Subcutaneous adipose tissue (tissue), 4 donors: ENCODE results near the gene COL9A3. TPM values are rescaled to one million over a fixed set of nuclear protein-coding genes. Genes with fewer than 3 reads are reported as not detected.

Experiments
- total RNA-seq, 4 donors: library from RNA; depleted of rRNA; stranded (reverse); fragments of >200 nt; gene quantifications; one replicate each; pipeline ENCODE4 v1.1.0, GENCODE V29; 2016
- TF ChIP-seq, protein P1 (sequence below): fragments of 450-650 bp; IDR thresholded peaks from one replicate; pipeline ENCODE4 v1.5.1; 2016; ENCODE audit warnings: low read depth, mild to moderate bottlenecking, control low read depth, antibody characterized with exemption, moderate library complexity

The COL9A3 gene
- total RNA-seq, 4 donors from 2014 or later, result 0.22 to 1.3 TPM; not detected in 2

DNA sequence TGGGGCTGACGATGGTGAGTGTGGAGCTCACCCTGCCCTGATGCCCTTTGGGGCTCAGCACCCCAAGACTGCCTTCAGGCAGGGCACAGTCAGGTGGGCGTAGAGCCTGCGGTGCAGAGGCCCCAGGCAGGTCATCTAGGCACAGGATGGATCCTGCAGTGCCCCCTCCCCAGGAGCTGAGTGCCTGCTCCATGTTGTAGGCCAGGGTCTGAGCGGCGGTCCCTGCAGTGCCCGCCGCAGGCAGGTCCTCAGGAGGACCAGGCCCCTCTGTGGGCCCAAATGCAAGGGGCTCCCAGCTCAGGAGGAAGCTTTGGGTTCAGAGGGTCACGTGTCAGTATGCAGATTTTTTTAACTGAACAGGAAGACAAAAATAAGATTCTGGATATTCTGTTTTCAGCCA is 17.8 kb upstream of the COL9A3 start:
- TF ChIP-seq, protein P1, sequence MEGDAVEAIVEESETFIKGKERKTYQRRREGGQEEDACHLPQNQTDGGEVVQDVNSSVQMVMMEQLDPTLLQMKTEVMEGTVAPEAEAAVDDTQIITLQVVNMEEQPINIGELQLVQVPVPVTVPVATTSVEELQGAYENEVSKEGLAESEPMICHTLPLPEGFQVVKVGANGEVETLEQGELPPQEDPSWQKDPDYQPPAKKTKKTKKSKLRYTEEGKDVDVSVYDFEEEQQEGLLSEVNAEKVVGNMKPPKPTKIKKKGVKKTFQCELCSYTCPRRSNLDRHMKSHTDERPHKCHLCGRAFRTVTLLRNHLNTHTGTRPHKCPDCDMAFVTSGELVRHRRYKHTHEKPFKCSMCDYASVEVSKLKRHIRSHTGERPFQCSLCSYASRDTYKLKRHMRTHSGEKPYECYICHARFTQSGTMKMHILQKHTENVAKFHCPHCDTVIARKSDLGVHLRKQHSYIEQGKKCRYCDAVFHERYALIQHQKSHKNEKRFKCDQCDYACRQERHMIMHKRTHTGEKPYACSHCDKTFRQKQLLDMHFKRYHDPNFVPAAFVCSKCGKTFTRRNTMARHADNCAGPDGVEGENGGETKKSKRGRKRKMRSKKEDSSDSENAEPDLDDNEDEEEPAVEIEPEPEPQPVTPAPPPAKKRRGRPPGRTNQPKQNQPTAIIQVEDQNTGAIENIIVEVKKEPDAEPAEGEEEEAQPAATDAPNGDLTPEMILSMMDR, result no peak

DNA sequence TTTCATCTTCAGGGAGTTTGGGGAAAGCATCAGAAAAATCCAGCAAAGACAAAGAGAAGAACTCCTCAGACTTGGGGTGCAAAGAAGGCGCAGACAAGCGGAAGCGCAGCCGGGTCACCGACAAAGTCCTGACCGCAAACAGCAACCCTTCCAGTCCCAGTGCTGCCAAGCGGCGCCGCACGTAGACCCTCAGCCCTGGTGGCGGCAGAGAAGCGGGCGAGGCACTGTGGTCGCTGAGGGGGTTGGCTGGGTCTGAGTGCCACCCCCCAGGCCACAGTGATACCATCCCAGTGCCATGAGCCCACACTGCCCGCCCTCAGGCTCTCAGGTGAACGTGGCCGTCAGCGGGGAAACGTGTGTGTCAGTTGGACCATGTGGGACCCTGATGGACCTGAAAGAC is 17.4 kb upstream of the COL9A3 start:
- TF ChIP-seq, protein P1, result no peak

DNA sequence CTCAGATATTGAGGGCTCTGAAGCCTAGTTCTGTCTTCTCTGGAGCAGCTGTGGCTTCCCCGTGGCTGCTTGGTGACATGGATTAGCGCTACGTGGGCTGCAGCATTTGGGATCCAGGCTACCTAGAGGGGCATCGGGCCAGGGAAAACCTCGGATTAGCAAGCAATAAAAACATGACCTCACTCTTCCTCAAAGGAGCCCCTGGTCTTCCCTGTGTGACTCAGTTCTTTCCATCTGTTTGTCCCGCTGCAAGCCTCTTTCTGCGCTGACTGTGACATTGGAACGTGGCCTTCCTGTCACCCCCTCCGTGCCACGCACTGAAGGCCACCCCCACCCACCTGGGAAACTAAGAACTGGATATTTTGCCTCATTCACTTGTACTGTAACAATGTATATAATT is 17.0 kb upstream of the COL9A3 start:
- TF ChIP-seq, protein P1, result no peak

DNA sequence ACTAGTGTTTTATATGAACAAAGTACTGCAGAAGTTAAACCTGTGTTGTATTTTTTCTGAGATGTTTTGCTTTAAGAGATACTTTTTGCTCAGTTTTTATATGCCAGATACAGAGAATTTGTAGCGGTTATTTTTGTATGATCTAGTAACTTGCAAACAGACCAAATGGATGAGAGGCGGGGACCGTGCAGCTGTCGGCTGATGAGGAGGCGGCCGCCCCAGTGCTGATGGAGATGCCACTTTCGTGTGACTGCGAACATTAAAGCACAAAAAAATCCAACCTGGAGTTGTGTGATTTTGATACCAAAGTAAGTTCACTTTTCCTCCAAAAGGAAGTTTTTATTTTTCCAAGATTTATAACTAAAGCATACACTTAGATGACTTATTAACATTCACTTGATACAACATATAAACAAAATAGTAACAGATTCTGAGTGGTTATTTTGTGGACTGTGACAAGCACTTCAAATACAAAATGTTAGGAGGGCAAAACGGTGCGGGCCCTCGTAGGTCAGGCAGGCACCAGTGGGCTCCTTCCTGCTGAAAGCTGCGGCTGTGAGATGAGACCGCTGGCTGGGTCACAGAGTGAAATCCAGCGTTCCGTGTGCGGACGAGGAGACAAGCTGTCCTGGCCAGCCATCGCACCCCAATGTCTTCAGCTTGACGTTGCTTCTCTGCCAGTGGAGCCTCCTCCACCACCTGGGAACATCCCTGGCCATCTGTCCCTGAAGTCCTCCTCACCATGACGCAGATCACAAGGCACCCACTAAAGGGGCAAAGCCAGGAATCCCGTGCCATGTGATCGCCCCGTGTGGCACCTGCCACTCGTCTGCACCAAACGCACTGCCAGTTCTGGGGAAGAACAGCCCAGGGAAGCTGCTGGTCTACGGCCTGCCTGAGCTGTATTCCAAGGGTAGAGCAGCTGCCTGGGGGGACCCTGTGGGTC is 16.3 kb upstream of the COL9A3 start:
- TF ChIP-seq, protein P1, result no peak

DNA sequence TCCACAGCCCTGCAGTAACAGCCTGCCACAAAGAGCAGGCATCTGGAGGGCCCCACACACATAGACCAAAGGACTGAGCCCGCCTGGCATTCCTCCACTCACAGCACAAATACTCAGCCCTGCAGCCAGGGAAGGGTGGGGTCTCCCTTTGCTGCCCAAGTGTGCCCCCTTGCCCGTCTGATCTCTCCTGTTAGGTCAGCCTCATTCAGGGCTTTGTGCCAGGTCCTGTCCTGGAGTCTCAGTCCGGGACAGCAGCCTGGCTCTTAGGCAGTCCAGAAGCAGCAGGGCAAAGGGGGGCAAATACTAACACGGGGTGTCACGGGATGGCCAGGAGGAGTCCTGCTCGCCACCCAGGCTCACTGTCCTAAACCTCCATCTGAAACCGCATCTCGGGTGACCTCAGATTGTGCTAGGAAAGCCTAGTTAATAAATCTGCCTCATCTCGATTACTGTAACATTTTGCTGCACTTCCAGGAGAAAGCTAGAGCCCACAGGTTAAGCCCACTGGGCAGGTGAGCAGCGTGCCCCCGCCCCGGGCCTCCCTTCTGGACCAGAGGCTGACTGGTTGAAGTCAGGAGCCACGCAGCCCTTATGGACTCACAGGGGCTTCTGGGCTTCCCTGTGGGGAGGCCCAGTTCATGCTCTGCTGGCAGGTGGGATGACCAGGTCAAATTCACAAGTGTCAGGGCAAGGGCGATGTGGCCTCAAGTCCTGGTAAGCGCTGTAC is 15.4 kb upstream of the COL9A3 start:
- TF ChIP-seq, protein P1, result no peak

DNA sequence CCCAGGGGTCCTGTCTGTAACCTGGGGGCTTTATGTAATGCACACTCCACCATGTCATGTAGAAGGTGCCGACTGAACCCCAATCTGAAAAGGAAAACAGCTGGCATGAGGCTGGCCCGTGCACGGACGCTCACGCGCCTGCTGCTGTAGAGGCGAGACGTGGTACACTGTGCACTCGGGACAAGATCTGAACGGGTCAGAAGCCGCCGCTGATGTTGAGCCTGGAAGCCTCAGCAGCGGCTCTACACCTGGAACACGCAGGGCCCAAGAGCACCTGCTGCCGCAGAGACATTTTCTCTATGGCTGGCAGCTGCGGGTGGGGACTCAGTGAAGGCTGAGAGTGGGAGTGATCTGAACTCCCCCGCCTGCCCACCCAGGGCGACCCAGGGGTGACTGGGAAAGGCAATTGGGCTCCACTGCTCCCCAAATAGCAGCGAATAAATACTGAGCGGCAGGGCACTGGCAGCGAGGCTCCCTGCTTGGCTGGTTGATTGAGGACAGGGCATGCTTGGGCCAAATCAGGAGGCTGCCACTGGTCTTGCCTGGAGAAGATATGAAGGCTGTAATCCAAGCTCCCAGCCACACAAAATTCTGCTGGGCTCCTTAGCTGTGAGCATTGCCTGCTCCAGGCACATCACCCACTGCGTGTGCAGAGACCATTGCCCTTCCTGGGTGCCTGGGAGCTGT is 14.7 kb upstream of the COL9A3 start:
- TF ChIP-seq, protein P1, result no peak
